Naive thymus-derived CD4-positive, alpha-beta T cell (primary cell): ENCODE data around the gene TSSK6. TPM values are rescaled to one million over a fixed set of nuclear protein-coding genes. Genes with fewer than 3 reads are reported as not detected.

ENCODE experiments used
- ATAC-seq: fragments of 150-1000 bp; cut with Tn5 transposase; 2 replicates; pipeline ENCODE4 v1.10.0; 2021; ENCODE audit warnings: mild to moderate bottlenecking, moderate library complexity
- CTCF ChIA-PET: fragments of 350-600 bp; sonication (Branson Sonifier 250); formaldehyde crosslinking; loops from one replicate; lab custom pipeline; 2021; ENCODE audit warnings: antibody characterized with exemption; lab: Charles Lee
- POLR2A ChIA-PET: fragments of 350-600 bp; sonication (Branson Sonifier 250); formaldehyde crosslinking; loops from one replicate; lab custom pipeline; 2021; ENCODE audit warnings: antibody characterized with exemption, inconsistent platforms; lab: Charles Lee
- DNase-seq, 9 donors: peaks; one replicate each; pipeline versions ENCODE4 v3.0.0 to v3.0.0-alpha.2; 2020 to 2022; ENCODE audit warnings: mixed read lengths in 1 of 9
- H3K27ac ChIP-seq: one replicate; pipeline ENCODE4 v1.7.0; 2013; ENCODE audit warnings: mild to moderate bottlenecking, low read depth, low read length, moderate library complexity
- H3K27me3 ChIP-seq, 2 donors: one replicate each; pipeline ENCODE4 v1.7.0; 2013; ENCODE audit warnings: low read length in 2 of 2, mild to moderate bottlenecking in 2 of 2, moderate library complexity in 2 of 2; ENCODE audit not compliant: control insufficient read depth in 2 of 2, insufficient read depth in 2 of 2
- H3K36me3 ChIP-seq, 3 experiments: 1 replicate in 2 of 3; 2 replicates in 1 of 3; pipeline ENCODE4 v1.7.0; 2013; ENCODE audit warnings: low read length in 3 of 3, mild to moderate bottlenecking in 3 of 3, moderate library complexity in 1 of 3; ENCODE audit not compliant: insufficient read depth in 3 of 3, control insufficient read depth in 2 of 3
- H3K4me1 ChIP-seq, 2 donors: one replicate each; pipeline ENCODE4 v1.7.0; 2013; ENCODE audit warnings: low read length in 2 of 2, mild to moderate bottlenecking in 2 of 2, moderate library complexity in 1 of 2; ENCODE audit not compliant: control insufficient read depth in 2 of 2, insufficient read depth in 2 of 2
- H3K4me3 ChIP-seq: 2 replicates; pipeline ENCODE4 v1.7.0; 2013; ENCODE audit warnings: mild to moderate bottlenecking, low read length
- H3K9me3 ChIP-seq, 3 experiments: 1 replicate in 2 of 3; 2 replicates in 1 of 3; pipeline ENCODE4 v1.7.0; 2013; ENCODE audit warnings: low read length in 3 of 3; ENCODE audit not compliant: control insufficient read depth in 2 of 3
- H3K27ac Mint-ChIP-seq, 9 donors: one replicate each; pipeline ENCODE4 v1.8.0; 2020 to 2022; ENCODE audit warnings: mixed read lengths in 9 of 9, mild to moderate bottlenecking in 8 of 9, moderate library complexity in 5 of 9, inconsistent platforms in 2 of 9
- H3K27me3 Mint-ChIP-seq, 5 donors: one replicate each; pipeline ENCODE4 v1.8.0; 2021 to 2022; ENCODE audit warnings: mixed read lengths in 5 of 5, mild to moderate bottlenecking in 1 of 5
- H3K36me3 Mint-ChIP-seq, 5 donors: one replicate each; pipeline ENCODE4 v1.8.0; 2020 to 2022; ENCODE audit warnings: mixed read lengths in 5 of 5, mild to moderate bottlenecking in 3 of 5, inconsistent platforms in 1 of 5
- H3K4me1 Mint-ChIP-seq, 7 donors: one replicate each; pipeline ENCODE4 v1.8.0; 2020 to 2022; ENCODE audit warnings: mixed read lengths in 7 of 7, mild to moderate bottlenecking in 3 of 7, inconsistent platforms in 1 of 7
- H3K4me3 Mint-ChIP-seq, 10 donors: one replicate each; pipeline ENCODE4 v1.8.0; 2020 to 2022; ENCODE audit warnings: mild to moderate bottlenecking in 10 of 10, mixed read lengths in 10 of 10, moderate library complexity in 6 of 10, inconsistent platforms in 2 of 10
- H3K9me3 Mint-ChIP-seq, 11 donors: one replicate each; pipeline ENCODE4 v1.8.0; 2020 to 2022; ENCODE audit warnings: mixed read lengths in 11 of 11, mild to moderate bottlenecking in 4 of 11, inconsistent platforms in 1 of 11, moderate library complexity in 1 of 11
- intact Hi-C, 2 donors: fragments of 100-400 bp; cut with micrococcal nuclease; formaldehyde crosslinking; loops; one replicate each; pipeline ENCODE4 v1.15.1; 2023
- polyA plus RNA-seq, 2 donors: library from polyadenylated mRNA; unstranded; fragments of 300-500 nt; fragmentation: Illumina TruSeq; gene quantifications; one replicate each; pipeline ENCODE4 v1.2.3, GENCODE V29; 2021
- total RNA-seq, 6 experiments: library from RNA in 5 of 6; stranded (reverse) in 5 of 6; gene quantifications; 1 replicate in 5 of 6; 2 replicates in 1 of 6; pipeline ENCODE4 v1.2.3 and lab custom pipeline; 2021 to 2026

The TSSK6 gene
- total and polyA plus RNA-seq, 7 experiments from 2014 or later: 1.4 to 11.3 (median 4.4) TPM

DNA sequence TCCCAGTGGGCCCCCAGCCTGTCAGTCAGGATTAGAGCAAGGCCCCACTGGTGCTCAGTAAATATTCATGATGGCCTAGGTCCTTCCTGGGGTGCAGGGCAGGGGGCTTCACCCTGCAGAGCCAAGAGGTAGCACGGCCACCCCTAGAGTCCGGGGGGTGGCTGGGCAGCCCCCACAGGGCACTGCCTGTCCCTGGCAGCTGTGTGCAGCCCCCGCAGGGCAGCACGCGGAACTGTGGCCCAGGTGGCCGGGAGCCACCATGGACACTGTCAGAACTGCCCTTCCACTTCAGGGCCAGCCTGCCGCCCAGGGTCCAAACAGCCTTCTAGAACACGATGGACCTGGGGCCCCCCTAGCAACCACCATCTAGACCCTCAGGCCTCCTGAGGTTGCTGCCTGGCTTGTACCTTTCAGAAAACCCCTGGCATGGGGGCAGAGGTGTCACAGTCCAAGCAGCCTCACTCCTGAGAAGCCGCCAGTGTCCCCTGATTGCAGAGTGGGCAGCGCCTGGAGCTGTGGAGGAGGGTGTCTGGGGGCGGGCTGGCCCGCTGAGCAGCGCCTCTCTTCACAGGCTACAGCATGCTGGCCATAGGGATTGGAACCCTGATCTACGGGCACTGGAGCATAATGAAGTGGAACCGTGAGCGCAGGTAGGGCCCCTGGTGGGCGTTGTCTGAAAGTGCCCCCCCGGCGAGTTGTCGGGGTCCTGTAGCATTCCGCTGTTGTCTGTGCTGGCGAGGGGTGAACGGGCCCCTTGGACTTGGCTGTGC is 10.4 kb upstream of the TSSK6 start:
- no peaks in the 10 kb centered on the region for H3K4me1 ChIP-seq
- no peak overlapping the region for H3K27ac ChIP-seq
- Mint-ChIP-seq H3K4me3 (no peak overlapping the region), H3K9me3 (no peaks in the 10 kb centered on the region), H3K36me3 (peaks cover 0 to 9% (median 8%) of the 10 kb centered on the region in 5 donors), H3K27ac (peak overlapping the region in 2 of 9 donors; percentile 30 to 43), H3K27me3 (no peaks in the 10 kb centered on the region), H3K4me1 (peaks cover 3 to 11% (median 10%) of the 10 kb centered on the region in 7 donors)
- no peak for ATAC-seq
- intact Hi-C loops: no loop called here
- no peaks in the 10 kb centered on the region for H3K27me3 ChIP-seq
- no peak overlapping the region for H3K4me3 ChIP-seq
- ChIA-PET CTCF (interaction anchor here (0.6 kb wide), 1 partner anchor 198 kb away, joined by 3 read pairs; no protein-coding TSS in a partner anchor), POLR2A (interaction anchor here (1.0 kb wide), 1 partner anchor 10 kb away, joined by 7 read pairs; the partner anchor contains the start of genes NDUFA13 and TSSK6)
- no peaks in the 10 kb centered on the region for H3K9me3 ChIP-seq
- peaks cover 0 to 53% (median 3%) of the 10 kb centered on the region in 3 experiments for H3K36me3 ChIP-seq
- no peak for DNase-seq

DNA sequence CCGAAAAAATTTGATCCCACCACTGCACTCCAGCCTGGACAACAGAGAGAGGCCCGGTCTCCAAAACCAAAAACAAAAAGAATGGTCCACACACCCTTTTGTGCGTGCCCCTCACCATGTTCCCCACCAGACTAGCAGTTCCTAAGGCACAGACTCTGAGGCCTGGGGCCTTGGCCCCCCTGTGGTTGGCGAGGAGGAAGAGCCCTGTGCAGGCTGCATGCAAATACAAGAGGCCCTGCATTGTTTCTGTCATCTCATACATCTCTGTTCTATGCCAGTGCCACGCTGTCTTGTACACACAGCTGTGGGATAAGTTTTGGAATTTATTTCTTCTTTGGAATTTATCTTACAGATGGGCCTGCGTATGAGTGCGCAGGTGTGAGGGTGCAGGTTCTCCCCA is 8.7 kb upstream of the TSSK6 start:
- intact Hi-C loops: no loop called here
- peaks cover 0 to 60% (median 3%) of the 10 kb centered on the region in 3 experiments for H3K36me3 ChIP-seq
- CTCF ChIA-PET: interaction anchor here (1.3 kb wide), 1 partner anchor 8 kb away, joined by 5 read pairs; no protein-coding TSS in a partner anchor

DNA sequence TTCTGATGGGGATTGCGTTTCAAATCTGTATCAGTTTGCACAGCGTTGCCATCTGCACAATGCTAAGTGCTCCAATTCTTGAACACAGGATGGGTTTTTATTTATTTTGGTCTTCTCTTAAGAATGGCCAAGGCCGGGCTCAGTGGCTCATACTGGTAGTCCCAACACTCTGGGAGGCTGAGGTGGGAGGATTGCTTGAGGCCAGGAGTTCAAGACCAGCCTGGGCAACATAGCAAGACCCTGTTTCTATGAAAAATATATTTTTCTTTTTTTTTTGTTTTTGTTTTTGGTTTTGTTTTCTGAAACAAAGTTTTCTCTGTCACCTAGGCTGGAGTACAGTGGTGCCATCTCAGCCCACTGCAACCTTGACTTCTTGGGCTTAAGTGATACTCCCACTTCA is 7.8 kb upstream of the TSSK6 start:
- Mint-ChIP-seq H3K9me3 (no peaks in the 10 kb centered on the region), H3K4me3 (no peak overlapping the region), H3K36me3 (peaks cover 0 to 23% (median 12%) of the 10 kb centered on the region in 5 donors), H3K27me3 (no peaks in the 10 kb centered on the region), H3K4me1 (peaks cover 18 to 31% (median 24%) of the 10 kb centered on the region in 7 donors), H3K27ac (no peak overlapping the region)
- no peaks in the 10 kb centered on the region for H3K9me3 ChIP-seq
- ChIA-PET CTCF (interaction anchor here (1.3 kb wide), 1 partner anchor 9 kb away, joined by 5 read pairs; no protein-coding TSS in a partner anchor), POLR2A (no interaction called here)
- peaks cover 0 to 4% of the 10 kb centered on the region in 2 donors for H3K4me1 ChIP-seq
- H3K4me3 ChIP-seq: no peak overlapping the region
- DNase-seq (no peak), ATAC-seq (no peak)
- H3K27me3 ChIP-seq: no peaks in the 10 kb centered on the region
- H3K27ac ChIP-seq: no peak overlapping the region
- H3K36me3 ChIP-seq: peaks cover 0 to 54% (median 3%) of the 10 kb centered on the region in 3 experiments
- intact Hi-C loops: no loop called here

More for the DNA sequence above, 8.7 kb upstream of the TSSK6 start:
- H3K36me3 Mint-ChIP-seq: peaks cover 0 to 23% (median 12%) of the 10 kb centered on the region in 5 donors
- no peak overlapping the region for H3K4me3 Mint-ChIP-seq
- Histone ChIP-seq H3K27ac (no peak overlapping the region), H3K4me1 (peaks cover 0 to 4% of the 10 kb centered on the region in 2 donors), H3K9me3 (no peaks in the 10 kb centered on the region), H3K27me3 (no peaks in the 10 kb centered on the region), H3K4me3 (no peak overlapping the region)
- no peaks in the 10 kb centered on the region for H3K27me3 Mint-ChIP-seq
- DNase-seq (no peak), ATAC-seq (no peak)
- no peaks in the 10 kb centered on the region for H3K9me3 Mint-ChIP-seq
- H3K27ac Mint-ChIP-seq: peak overlapping the region in 1 of 9 donors; percentile 20
- POLR2A ChIA-PET: no interaction called here
- peaks cover 18 to 29% (median 23%) of the 10 kb centered on the region in 7 donors for H3K4me1 Mint-ChIP-seq

DNA sequence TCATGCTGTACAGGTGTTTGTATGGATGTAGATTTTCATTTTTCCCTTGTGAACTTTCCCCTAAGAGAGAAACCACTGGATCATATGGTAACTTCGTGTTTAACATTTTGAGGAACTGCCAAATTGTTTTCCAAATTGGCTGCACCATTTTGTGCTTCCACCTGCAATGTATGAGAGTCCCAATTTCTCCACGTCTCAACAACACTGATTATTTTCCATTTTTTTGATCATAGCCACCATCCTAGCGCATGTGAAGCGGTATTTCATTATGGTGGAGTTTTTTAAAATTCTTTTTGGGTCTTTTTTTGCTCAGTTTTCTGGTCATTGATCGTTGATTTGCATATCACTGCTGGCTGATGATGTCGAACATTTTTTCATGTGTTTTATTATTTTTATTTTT is 5.6 kb upstream of the TSSK6 start:
- CTCF ChIA-PET: no interaction called here
- peaks cover 18 to 49% (median 32%) of the 10 kb centered on the region in 7 donors for H3K4me1 Mint-ChIP-seq

DNA sequence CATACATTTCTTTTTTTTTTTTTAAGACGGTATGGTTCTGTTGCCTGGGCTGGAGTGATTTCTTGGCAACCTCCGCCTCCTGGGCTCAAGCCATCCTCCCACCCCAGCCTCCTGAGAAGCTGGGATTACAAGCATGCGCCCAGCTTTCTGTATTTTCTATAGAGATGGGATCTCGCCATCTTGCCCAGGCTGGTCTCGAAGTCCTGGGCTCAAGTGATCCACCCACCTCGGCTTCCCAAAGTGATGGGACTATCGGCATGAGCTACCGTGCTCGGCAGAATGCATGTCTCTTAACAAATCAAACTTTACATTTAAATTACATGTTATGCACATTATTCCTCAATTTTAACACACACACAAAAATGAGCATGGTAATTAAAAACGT is 1.9 kb upstream of the TSSK6 start:
- H3K9me3 ChIP-seq: no peaks in the 10 kb centered on the region
- H3K9me3 Mint-ChIP-seq: peaks cover 0 to 2% (median 0%) of the 10 kb centered on the region in 11 donors
- peak overlapping the region; percentile 89 to 98 (median 95) for H3K4me3 Mint-ChIP-seq
- peak overlapping the region; percentile 83 for H3K27ac ChIP-seq
- no peaks in the 10 kb centered on the region for H3K27me3 ChIP-seq
- ChIA-PET POLR2A (interaction anchor here (1.0 to 1.1 kb wide), 2 partner anchors 9 to 96 kb away, joined by 3 read pairs; no protein-coding TSS in a partner anchor), CTCF (interaction anchor here (1.1 kb wide), 1 partner anchor 15 kb away, joined by 3 read pairs; no protein-coding TSS in a partner anchor)
- H3K36me3 Mint-ChIP-seq: peaks cover 0 to 27% (median 10%) of the 10 kb centered on the region in 5 donors
- no peak for ATAC-seq
- H3K27me3 Mint-ChIP-seq: no peaks in the 10 kb centered on the region
- peaks cover 0 to 25% (median 0%) of the 10 kb centered on the region in 3 experiments for H3K36me3 ChIP-seq
- no peak for DNase-seq
- peaks cover 18 to 45% (median 29%) of the 10 kb centered on the region in 7 donors for H3K4me1 Mint-ChIP-seq
- H3K4me1 ChIP-seq: peaks cover 13 to 14% of the 10 kb centered on the region in 2 donors
- intact Hi-C loops: loop anchor here in 1 of 2 donors (5.0 kb wide), 2 partner anchors 215 to 1505 kb away; partner anchors contain the start of genes ZNF14 and ZNF430
- peak overlapping the region in 4 of 9 donors; percentile 89 to 97 (median 96) for H3K27ac Mint-ChIP-seq
- no peak overlapping the region for H3K4me3 ChIP-seq

More for the DNA sequence above, 5.6 kb upstream of the TSSK6 start:
- Histone ChIP-seq H3K9me3 (no peaks in the 10 kb centered on the region), H3K27me3 (no peaks in the 10 kb centered on the region), H3K27ac (no peak overlapping the region), H3K4me1 (peaks cover 9 to 13% of the 10 kb centered on the region in 2 donors), H3K4me3 (no peak overlapping the region), H3K36me3 (peaks cover 0 to 37% (median 0%) of the 10 kb centered on the region in 3 experiments)
- DNase-seq (no peak), ATAC-seq (no peak)
- Mint-ChIP-seq H3K9me3 (peaks cover 0 to 2% (median 0%) of the 10 kb centered on the region in 11 donors), H3K4me3 (peak overlapping the region in 4 of 10 donors; percentile 6 to 27 (median 15)), H3K27ac (peak overlapping the region in 1 of 9 donors; percentile 20), H3K27me3 (no peaks in the 10 kb centered on the region), H3K36me3 (peaks cover 0 to 25% (median 14%) of the 10 kb centered on the region in 5 donors)
- intact Hi-C loops: no loop called here
- POLR2A ChIA-PET: no interaction called here
